ENCODE data around the gene SIGLEC5. TPM values are rescaled to one million over a fixed set of nuclear protein-coding genes. Genes with fewer than 3 reads are reported as not detected.
A peak's percentile ranks its signal among the peaks of the same experiment; 100 is the strongest.

SIGLEC5 gene
- total RNA-seq, 2 experiments from 2014 or later: not detected

DNA sequence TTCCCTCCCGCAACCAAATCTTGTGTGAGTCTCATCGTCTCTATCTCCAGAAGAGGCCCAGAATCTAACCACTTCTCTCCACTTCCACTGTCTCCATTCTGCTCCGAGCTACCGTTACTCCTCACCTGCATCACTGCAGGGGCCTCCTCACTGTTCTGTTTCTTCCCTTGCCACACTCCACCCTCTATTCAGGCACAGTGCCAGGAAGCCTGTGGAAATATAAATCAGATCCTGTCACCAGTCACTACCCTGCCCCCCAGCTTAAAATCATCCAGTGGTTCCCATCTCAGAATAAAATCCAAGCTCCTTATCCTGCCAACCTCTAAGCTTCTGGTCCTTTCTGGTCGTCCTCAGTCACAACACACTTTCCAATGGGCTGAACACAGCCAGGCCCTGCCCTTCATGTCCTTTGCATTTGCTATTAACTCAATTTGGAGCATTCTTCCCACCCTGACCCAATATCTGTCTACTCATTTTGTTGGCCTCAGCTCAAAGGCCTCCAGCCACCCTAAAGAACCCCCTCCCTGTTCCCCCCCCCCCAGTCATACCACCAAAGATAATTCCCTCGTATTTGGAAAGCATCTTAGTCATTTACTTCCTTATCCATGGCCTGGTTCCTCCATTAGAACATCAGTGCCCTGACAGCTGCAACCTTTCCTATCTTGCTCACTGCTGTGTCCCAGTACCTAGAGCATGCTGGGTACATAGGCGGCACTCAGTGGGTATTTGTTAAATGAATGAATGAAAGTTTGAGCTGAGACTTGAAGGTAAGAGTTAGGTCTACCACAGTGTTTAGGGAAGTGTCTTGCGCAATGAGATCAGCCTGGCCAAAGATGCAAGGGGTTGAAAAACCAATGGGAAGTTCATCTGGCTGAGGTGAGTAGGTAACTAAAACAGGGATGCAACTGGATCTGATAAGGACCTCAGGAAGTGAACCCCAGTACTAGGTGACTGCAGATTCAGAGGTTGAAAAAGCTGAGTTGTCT lies 34.7 kb downstream of the SIGLEC5 start:
- DNase-seq: no peak
- no peak overlapping the region for H3K27ac Mint-ChIP-seq
- peaks cover 8% of the 10 kb centered on the region for H3K9me3 Mint-ChIP-seq
- H3K36me3 Mint-ChIP-seq: peaks cover 2% of the 10 kb centered on the region
- H3K4me3 Mint-ChIP-seq: peak overlapping the region; percentile 81
- intact Hi-C loops (cut with micrococcal nuclease): loop anchor here (1.0 to 10.0 kb wide), 2 partner anchors 28 to 201 kb away; partner anchors contain the start of gene C19orf84
- peaks cover 16% of the 10 kb centered on the region for H3K4me1 Mint-ChIP-seq (ENCODE audit: low read depth)
- CTCF ChIA-PET: interaction anchor here (0.7 to 1.9 kb wide), 4 partner anchors 12 to 417 kb away, joined by 3 to 7 read pairs (median 3); no protein-coding TSS in a partner anchor
- peaks cover 9% of the 10 kb centered on the region for H3K27me3 Mint-ChIP-seq
- POLR2A ChIA-PET: no interaction called here

- Mint-ChIP-seq H3K27ac (peak overlapping the region; percentile 13), H3K4me1 (ENCODE audit: low read depth) (peaks cover 16% of the 10 kb centered on the region), H3K27me3 (peaks cover 3% of the 10 kb centered on the region), H3K4me3 (peak overlapping the region; percentile 81), H3K9me3 (peaks cover 13% of the 10 kb centered on the region), H3K36me3 (peaks cover 2% of the 10 kb centered on the region)
- intact Hi-C loops (cut with micrococcal nuclease): loop anchor here (1.0 to 10.0 kb wide), 2 partner anchors 23 to 200 kb away; partner anchors contain the start of genes C19orf84 and ZNF175
- POLR2A ChIA-PET: no interaction called here
- no peak for DNase-seq
- CTCF ChIA-PET: interaction anchor here (1.9 kb wide), 1 partner anchor 62 kb away, joined by 7 read pairs; no protein-coding TSS in a partner anchor
These were observed 35.5 kb downstream of the SIGLEC5 start for GRCh38 chr19:51594774-51595109.

- peak overlapping the region; percentile 81 for H3K4me3 Mint-ChIP-seq
- peaks cover 16% of the 10 kb centered on the region for H3K4me1 Mint-ChIP-seq (ENCODE audit: low read depth)
- H3K36me3 Mint-ChIP-seq: peaks cover 7% of the 10 kb centered on the region
- POLR2A ChIA-PET: no interaction called here
- CTCF ChIA-PET: interaction anchor here (1.9 kb wide), 1 partner anchor 63 kb away, joined by 7 read pairs; no protein-coding TSS in a partner anchor
- H3K27ac Mint-ChIP-seq: peak overlapping the region; percentile 13
- intact Hi-C loops (cut with micrococcal nuclease): loop anchor here (1.0 to 10.0 kb wide), 2 partner anchors 23 to 199 kb away; partner anchors contain the start of genes C19orf84 and ZNF175
- DNase-seq: peak; percentile 97
- peaks cover 3% of the 10 kb centered on the region for H3K27me3 Mint-ChIP-seq
- H3K9me3 Mint-ChIP-seq: peaks cover 17% of the 10 kb centered on the region
These were observed 36.0 kb downstream of the SIGLEC5 start for GRCh38 chr19:51593969-51594773.

GRCh38 chr19:51593138-51593890 lies 36.9 kb downstream of the SIGLEC5 start:
- Mint-ChIP-seq H3K27ac (no peak overlapping the region), H3K9me3 (peaks cover 23% of the 10 kb centered on the region), H3K4me1 (ENCODE audit: low read depth) (peaks cover 16% of the 10 kb centered on the region), H3K4me3 (peak overlapping the region; percentile 81), H3K36me3 (peaks cover 9% of the 10 kb centered on the region), H3K27me3 (peaks cover 3% of the 10 kb centered on the region)
- ChIA-PET POLR2A (no interaction called here), CTCF (no interaction called here)
- intact Hi-C loops (cut with micrococcal nuclease): loop anchor here (10.0 kb wide), 1 partner anchor 199 kb away; the partner anchor contains the start of gene C19orf84
- DNase-seq: no peak

DNA sequence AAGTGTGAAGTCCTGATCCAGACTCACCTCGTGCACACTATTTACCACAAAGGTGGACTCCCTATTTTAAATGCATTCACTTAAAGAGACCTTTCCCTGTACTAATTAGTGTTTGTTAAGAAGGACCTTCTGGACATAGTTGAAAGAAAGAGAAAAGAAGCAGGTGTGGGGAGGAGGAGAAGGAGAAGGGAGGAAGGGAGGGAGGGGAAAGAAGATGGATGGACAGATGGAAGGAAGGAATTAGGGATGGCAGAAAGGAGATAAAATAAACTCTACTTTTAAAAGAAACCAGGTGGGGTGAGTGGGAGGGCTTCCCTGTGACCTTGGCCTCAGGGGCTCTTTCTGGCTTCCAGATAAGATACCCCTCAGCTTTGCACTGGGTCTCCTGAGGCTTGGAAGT lies 37.7 kb downstream of the SIGLEC5 start:
- H3K27me3 Mint-ChIP-seq: no peaks in the 10 kb centered on the region
- peaks cover 13% of the 10 kb centered on the region for H3K36me3 Mint-ChIP-seq
- H3K27ac Mint-ChIP-seq: no peak overlapping the region
- no peak for DNase-seq
- peak overlapping the region; percentile 27 for H3K4me3 Mint-ChIP-seq
- H3K4me1 Mint-ChIP-seq (ENCODE audit: low read depth): peaks cover 16% of the 10 kb centered on the region
- CTCF ChIA-PET: no interaction called here
- peaks cover 31% of the 10 kb centered on the region for H3K9me3 Mint-ChIP-seq
- POLR2A ChIA-PET: no interaction called here
- intact Hi-C loops (cut with micrococcal nuclease): loop anchor here (10.0 kb wide), 1 partner anchor 198 kb away; the partner anchor contains the start of gene C19orf84

- Mint-ChIP-seq H3K4me3 (no peak overlapping the region), H3K27me3 (no peaks in the 10 kb centered on the region), H3K36me3 (peaks cover 34% of the 10 kb centered on the region), H3K9me3 (peaks cover 51% of the 10 kb centered on the region), H3K27ac (no peak overlapping the region), H3K4me1 (ENCODE audit: low read depth) (peaks cover 16% of the 10 kb centered on the region)
- DNase-seq: no peak
- CTCF ChIA-PET: interaction anchor here (1.2 kb wide), 1 partner anchor 118 kb away, joined by 3 read pairs; no protein-coding TSS in a partner anchor
- intact Hi-C loops (cut with micrococcal nuclease): loop anchor here (10.0 kb wide), 1 partner anchor 196 kb away; the partner anchor contains the start of gene C19orf84
- POLR2A ChIA-PET: no interaction called here
These were observed 39.8 kb downstream of the SIGLEC5 start for GRCh38 chr19:51590441-51590840.

DNA sequence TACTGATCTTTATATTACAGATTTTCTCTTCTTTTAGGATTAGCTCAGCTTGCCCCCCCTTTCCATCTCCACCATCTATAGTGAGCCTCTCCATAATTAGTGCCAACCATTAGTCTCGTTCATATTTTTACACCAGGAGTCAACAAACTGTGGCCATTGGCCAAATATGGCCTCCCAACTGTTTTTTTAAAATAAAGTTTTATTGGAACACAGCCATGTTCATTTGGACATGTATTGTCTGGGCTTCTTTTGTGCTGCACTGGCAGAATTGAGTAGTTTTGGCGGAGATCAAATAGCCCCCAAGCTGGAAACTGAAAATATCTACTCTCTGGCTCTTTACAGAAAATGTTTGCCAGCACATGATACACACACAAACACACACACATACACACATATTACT lies 40.7 kb downstream of the SIGLEC5 start:
- Mint-ChIP-seq H3K36me3 (peaks cover 42% of the 10 kb centered on the region), H3K9me3 (peaks cover 59% of the 10 kb centered on the region), H3K27ac (no peak overlapping the region), H3K27me3 (no peaks in the 10 kb centered on the region), H3K4me1 (ENCODE audit: low read depth) (peaks cover 11% of the 10 kb centered on the region), H3K4me3 (no peak overlapping the region)
- no peak for DNase-seq
- CTCF ChIA-PET: no interaction called here
- intact Hi-C loops (cut with micrococcal nuclease): no loop called here
- POLR2A ChIA-PET: no interaction called here

- CTCF ChIA-PET: interaction anchor here (0.8 kb wide), 1 partner anchor 114 kb away, joined by 3 read pairs; no protein-coding TSS in a partner anchor
- H3K36me3 Mint-ChIP-seq: peaks cover 62% of the 10 kb centered on the region
- POLR2A ChIA-PET: no interaction called here
- H3K9me3 Mint-ChIP-seq: peaks cover 73% of the 10 kb centered on the region
- no peaks in the 10 kb centered on the region for H3K27me3 Mint-ChIP-seq
- intact Hi-C loops (cut with micrococcal nuclease): no loop called here
- no peak overlapping the region for H3K27ac Mint-ChIP-seq
- no peak for DNase-seq
- no peaks in the 10 kb centered on the region for H3K4me1 Mint-ChIP-seq (ENCODE audit: low read depth)
- H3K4me3 Mint-ChIP-seq: no peak overlapping the region
These were observed 42.7 kb downstream of the SIGLEC5 start for GRCh38 chr19:51587264-51588191.

DNA sequence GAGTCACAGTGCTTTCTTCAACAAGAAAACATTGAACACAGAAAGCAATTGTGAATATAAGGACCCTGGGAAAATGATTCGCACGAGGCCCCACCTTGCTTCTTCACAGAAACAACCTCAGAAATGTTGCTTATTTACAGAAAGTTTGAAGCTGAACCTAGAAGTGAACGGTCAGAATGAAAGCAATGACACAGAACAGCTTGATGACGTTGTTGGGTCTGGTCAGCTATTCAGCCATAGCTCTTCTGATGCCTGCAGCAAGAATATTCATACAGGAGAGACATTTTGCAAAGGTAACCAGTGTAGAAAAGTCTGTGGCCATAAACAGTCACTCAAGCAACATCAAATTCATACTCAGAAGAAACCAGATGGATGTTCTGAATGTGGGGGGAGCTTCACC lies 43.4 kb downstream of the SIGLEC5 start:
- Mint-ChIP-seq H3K9me3 (peaks cover 75% of the 10 kb centered on the region), H3K27me3 (no peaks in the 10 kb centered on the region), H3K4me1 (ENCODE audit: low read depth) (no peaks in the 10 kb centered on the region), H3K4me3 (no peak overlapping the region), H3K27ac (no peak overlapping the region), H3K36me3 (peaks cover 69% of the 10 kb centered on the region)
- no peak for DNase-seq
- CTCF ChIA-PET: interaction anchor here (0.8 kb wide), 1 partner anchor 113 kb away, joined by 3 read pairs; no protein-coding TSS in a partner anchor
- intact Hi-C loops (cut with micrococcal nuclease): no loop called here
- POLR2A ChIA-PET: no interaction called here

GRCh38 chr19:51586103-51586728 lies 44.0 kb downstream of the SIGLEC5 start:
- no peak overlapping the region for H3K4me3 Mint-ChIP-seq
- intact Hi-C loops (cut with micrococcal nuclease): no loop called here
- no peaks in the 10 kb centered on the region for H3K4me1 Mint-ChIP-seq (ENCODE audit: low read depth)
- no peaks in the 10 kb centered on the region for H3K27me3 Mint-ChIP-seq
- no peak for DNase-seq
- CTCF ChIA-PET: interaction anchor here (0.8 kb wide), 1 partner anchor 113 kb away, joined by 3 read pairs; no protein-coding TSS in a partner anchor
- POLR2A ChIA-PET: no interaction called here
- H3K9me3 Mint-ChIP-seq: peaks cover 74% of the 10 kb centered on the region
- peaks cover 75% of the 10 kb centered on the region for H3K36me3 Mint-ChIP-seq
- H3K27ac Mint-ChIP-seq: no peak overlapping the region

All from activated CD4-positive, alpha-beta memory T cell treated with anti-CD3 and anti-CD28 coated beads for 36 hours (primary cell).